HG02943 (cell line): ENCODE measurements around the gene PLA2G4E.

Source experiments
- ATAC-seq: cut with Tn5 transposase; IDR thresholded peaks from one replicate; pipeline ENCODE4 v1.9.1; 2021; ENCODE audit warnings: mild to moderate bottlenecking, low read depth, moderate library complexity; ENCODE audit not compliant: unreplicated experiment

Gene PLA2G4E

GRCh38 chr15:41994171-41994650, 26.6 kb downstream of the PLA2G4E start:
- ATAC-seq = no peak

DNA sequence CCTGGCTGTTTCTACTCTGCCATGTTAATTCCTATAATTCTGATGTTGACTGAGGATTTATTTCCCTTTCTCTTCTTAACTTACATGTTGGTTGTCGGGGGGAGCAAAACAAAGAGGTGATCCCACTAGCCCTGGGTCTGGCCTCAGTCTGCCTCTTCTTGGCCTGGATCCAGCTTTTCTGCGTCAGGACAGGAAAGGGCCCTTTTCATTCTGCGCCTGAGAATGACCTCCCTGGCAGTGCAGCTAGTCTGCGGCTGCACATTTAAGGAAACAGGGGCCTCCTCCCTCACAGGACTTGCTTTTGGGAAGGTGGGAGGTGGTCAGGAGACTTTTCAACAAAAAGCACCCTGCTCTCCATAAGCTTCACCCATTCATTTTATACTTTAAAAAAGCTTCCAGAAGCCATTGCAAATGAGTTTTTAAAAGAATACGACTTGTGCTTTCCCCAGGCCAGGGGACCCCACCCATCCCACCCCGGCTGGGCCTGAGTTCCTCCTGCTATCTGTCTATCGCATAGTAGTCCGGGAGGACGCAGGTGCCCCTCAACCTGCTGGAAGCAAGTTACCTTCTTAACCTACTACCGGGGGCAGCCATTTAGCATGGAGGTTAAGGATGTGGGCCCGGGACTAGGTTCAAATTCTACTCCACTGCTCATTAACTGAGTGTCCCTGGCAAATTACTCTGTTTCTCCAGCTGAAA, 27.2 kb downstream of the PLA2G4E start:
- ATAC-seq = no peak

DNA sequence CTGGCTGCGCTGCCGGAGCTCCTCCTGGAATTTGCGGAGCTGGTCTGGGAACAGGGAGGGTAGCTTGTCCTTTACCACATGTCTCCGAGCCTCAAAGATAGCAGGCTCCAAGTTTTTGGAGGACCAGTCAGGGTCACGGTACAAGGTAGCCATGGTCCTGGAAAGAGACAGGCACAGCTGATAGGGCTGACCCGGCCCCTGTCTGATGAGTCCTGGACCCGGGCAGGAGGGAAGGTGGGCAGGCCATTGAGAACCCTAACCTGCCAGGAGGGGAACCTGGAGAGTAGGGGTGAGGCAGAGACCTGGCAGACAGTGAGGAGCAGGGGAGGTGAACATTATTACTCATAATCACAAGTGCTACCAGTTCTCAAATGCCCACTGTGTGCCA, 28.0 kb downstream of the PLA2G4E start:
- no peak for ATAC-seq

- no peak for ATAC-seq
Observed at GRCh38 chr15:41992151-41992802, 28.6 kb downstream of the PLA2G4E start.

DNA sequence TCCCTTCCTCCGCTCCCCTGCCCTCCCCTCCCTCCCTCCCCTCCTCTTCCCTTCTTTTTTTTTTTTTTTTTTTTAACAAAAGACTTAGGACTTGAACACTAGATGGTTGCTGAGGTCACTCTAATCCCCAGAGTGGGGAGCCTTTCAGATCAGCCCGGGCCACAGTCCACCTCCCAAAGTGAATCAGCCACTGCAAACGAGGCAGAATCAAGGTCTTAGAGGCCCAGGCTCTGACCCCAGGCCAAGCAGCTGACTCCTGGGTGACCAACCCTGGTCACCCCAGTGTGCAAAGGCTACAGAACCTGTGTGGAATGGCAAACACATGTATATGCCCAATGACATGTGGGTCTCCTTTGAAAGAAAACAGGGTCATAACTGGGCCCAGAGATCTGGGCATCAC, 30.2 kb downstream of the PLA2G4E start:
- ATAC-seq = no peak

- no peak for ATAC-seq
Observed at GRCh38 chr15:41990243-41990605, 30.6 kb downstream of the PLA2G4E start.

- ATAC-seq = no peak
Observed at GRCh38 chr15:41989573-41990242, 31.1 kb downstream of the PLA2G4E start.

- no peak for ATAC-seq
Observed at GRCh38 chr15:41988896-41989572, 31.8 kb downstream of the PLA2G4E start.

- no peak for ATAC-seq
Observed at GRCh38 chr15:41987925-41988275, 32.9 kb downstream of the PLA2G4E start.

- no peak for ATAC-seq
Observed at GRCh38 chr15:41987246-41987924, 33.5 kb downstream of the PLA2G4E start.

GRCh38 chr15:41985236-41986160, 35.3 kb downstream of the PLA2G4E start:
- ATAC-seq = no peak

DNA sequence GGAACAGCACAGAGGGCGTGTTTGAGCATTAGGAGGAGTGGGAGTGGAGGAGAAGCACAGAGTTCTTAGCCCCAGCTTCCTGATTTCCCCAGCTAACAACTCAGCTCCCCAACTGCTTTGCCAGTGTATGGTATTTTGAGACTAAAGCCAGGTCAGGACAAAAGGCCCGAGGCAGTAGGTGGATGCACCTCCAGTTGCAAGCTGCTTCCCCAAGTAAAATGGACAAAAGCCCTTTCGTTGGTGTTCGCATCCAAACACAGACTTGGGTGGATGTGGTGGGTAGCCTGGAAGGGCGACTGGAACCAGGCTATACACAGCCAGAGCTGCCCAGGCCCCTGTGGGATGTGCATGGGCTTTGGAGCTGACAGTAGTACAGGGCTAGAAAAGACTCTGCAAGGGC, 36.2 kb downstream of the PLA2G4E start:
- no peak for ATAC-seq

DNA sequence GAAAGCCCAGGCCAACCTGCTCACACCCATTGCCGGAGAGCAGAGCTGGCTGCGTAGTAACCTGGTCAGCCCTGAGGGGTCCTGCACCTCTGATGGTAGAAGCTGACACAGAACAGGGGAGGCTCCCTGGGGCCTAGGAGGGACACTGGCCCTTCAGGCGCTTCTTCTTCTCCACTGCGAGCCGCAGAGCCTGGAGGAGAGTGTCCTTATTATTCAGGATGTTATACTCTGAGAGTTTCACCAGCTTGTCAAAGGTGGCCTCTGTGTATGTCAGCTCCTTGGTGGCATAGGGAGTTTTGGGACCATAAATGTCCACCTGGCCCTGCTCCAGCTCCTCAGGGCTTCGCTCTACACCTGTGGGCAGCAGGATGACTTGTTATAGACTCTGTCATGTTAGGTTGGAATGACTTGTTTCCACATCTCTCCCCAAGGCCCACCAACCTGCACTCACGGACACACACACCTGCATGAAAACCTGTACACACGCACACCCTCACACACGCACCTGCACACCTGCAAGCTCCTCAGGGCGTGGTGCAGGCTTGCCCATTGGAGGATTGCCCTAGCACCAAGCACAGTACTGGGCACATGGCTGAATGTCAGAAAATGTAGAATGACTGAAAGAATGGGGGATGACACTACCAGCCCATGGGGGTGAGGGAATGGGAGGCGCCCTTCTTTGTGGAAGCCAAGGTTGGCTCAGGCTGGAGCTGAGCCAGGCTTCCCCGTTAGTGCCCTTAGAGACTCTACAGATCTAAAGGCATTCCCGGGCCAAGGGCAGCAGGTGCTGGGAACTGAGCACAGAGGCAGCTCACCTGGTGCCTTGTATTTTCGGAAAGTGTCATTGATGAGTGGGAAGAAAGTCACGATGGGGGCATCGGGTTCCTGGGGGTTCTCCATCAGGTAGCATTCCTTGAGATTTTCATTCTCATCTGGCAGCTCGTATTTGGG, 36.9 kb downstream of the PLA2G4E start:
- ATAC-seq = no peak

GRCh38 chr15:41983221-41983620, 37.6 kb downstream of the PLA2G4E start:
- ATAC-seq = no peak

DNA sequence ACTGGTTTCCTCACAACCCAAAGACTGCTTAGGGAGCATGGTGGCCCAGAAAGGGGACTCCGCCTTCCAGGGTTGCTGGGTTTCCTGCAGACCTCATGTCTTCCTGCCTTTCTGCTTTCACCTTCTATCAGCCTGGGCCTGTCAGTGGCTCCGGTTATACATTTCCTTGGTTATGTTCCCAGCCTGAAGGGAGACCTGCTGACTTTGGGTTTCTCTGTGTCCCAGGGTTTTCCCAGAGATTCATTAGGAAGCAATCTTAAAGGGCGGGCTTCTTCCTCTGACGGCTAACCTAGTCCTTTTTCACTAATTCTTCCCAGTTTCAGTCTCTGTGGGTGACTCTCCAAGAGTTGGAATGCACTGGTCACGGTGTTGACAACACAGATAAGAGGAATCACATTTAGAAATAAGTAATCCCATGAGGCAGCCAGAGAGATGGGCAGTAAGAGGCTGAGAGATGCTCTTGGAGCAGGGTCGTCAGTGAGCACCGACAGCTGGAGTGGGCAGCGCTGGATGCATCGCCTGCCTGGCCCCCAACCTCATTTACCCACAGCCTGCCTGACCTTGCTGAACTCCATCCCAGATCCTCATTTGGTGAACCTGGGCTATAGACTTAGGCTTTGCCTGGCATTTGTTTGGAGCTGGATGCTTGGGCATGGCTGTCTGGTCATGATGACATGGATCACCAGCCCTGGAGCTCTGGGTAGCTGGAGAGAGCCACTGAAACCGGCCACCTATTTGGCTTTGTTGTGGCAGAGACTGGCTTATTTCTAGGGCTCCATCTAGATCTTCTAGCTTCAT, 38.5 kb downstream of the PLA2G4E start:
- ATAC-seq = no peak

- no peak for ATAC-seq
Observed at GRCh38 chr15:41981371-41982132, 39.3 kb downstream of the PLA2G4E start.
